HCT116 (cell line): ENCODE measurements around the gene KCNJ18. TPM values are rescaled to one million over a fixed set of nuclear protein-coding genes. Genes with fewer than 3 reads are reported as not detected.
"Not testable (repeated sequence)": the region's sequence is repeated elsewhere in the genome, so short reads cannot be mapped to it uniquely, and the experiment has no call there.

Source experiments
- ATAC-seq: fragments of 200-7000 bp; cut with Tn5 transposase; 2 replicates; pipeline ENCODE4 v1.9.1; 2020; ENCODE audit warnings: mild to moderate bottlenecking, moderate library complexity
- BruUV-seq: library from RNA; stranded (reverse); fragments of 400-500 nt; replicated peaks from 2 replicates; lab custom pipeline; 2021; lab: Mats Ljungman, UMichigan
- CTCF ChIA-PET: fragments of 300-600 bp; sonication (Branson Sonifier 250); formaldehyde crosslinking; loops from one replicate; lab custom pipeline; 2021; ENCODE audit warnings: antibody characterized with exemption; lab: Charles Lee
- POLR2A ChIA-PET: fragments of 300-600, 350-600 bp; sonication (Branson Sonifier 250); formaldehyde crosslinking; loops from one replicate; lab custom pipeline; 2021; ENCODE audit warnings: antibody characterized with exemption; lab: Charles Lee
- RAD21 ChIA-PET, 2 experiments: fragments of 300-600 bp; sonication (Branson Sonifier 250); formaldehyde crosslinking; loops; one replicate each; lab custom pipeline; 2023; ENCODE audit warnings: low total read pairs in 2 of 2; ENCODE audit not compliant: uncharacterized antibody in 2 of 2, unreplicated experiment in 2 of 2, low non-redundant PET in 1 of 2; lab: Charles Lee
- DNase-seq: peaks from one replicate; pipeline ENCODE4 v3.0.0-alpha.2; 2010; ENCODE audit warnings: low read depth, low spot score
- H2AFZ ChIP-seq: fragments of 200-600 bp; shearing (Covaris generic), sonication (generic); 2 replicates; pipeline ENCODE4 v1.6.1; 2017; ENCODE audit warnings: low read depth, mixed run types, mixed read lengths, antibody characterized with exemption, low read length; ENCODE audit not compliant: poor library complexity, severe bottlenecking
- H3K27ac ChIP-seq: 2 replicates; pipeline ENCODE4 v1.5.1; 2012; ENCODE audit warnings: low read depth, low read length
- H3K27me3 ChIP-seq: fragments of 200-600 bp; sonication (generic); 2 replicates; pipeline ENCODE4 v1.6.1; 2016; ENCODE audit warnings: mixed run types, low read length, mixed read lengths; ENCODE audit not compliant: insufficient read depth
- H3K36me3 ChIP-seq, 2 experiments: fragments of 200-500 bp in 1 of 2; fragments of 200-600 bp in 1 of 2; sonication (Bioruptor generic) in 1 of 2; sonication (generic) in 1 of 2; 2 replicates each; pipeline versions ENCODE4 v1.5.1 to v1.6.1; 2014 to 2016; ENCODE audit warnings: low read length in 2 of 2, inconsistent platforms in 1 of 2, mixed read lengths in 1 of 2, mixed run types in 1 of 2; ENCODE audit not compliant: insufficient read depth in 2 of 2, control insufficient read depth in 1 of 2
- H3K4me1 ChIP-seq, 2 experiments: fragments of 200-600 bp in 1 of 2; sonication (generic) in 1 of 2; 2 replicates each; pipeline versions ENCODE4 v1.5.1 to v1.6.1; 2012 to 2017; ENCODE audit warnings: low read length in 2 of 2, inconsistent platforms in 1 of 2, mild to moderate bottlenecking in 1 of 2, mixed read lengths in 1 of 2, mixed run types in 1 of 2, moderate library complexity in 1 of 2; ENCODE audit not compliant: insufficient read depth in 2 of 2, control insufficient read depth in 1 of 2
- H3K4me2 ChIP-seq: fragments of 200-600 bp; sonication (generic); 2 replicates; pipeline ENCODE4 v1.6.1; 2017; ENCODE audit warnings: mixed run types, low read length, mixed read lengths
- H3K4me3 ChIP-seq, 2 experiments: fragments of 200-600 bp in 1 of 2; sonication (generic) in 1 of 2; replicated peaks in 1 of 2; 2 replicates each; pipeline ENCODE4 v1.5.1; 2011 to 2016; ENCODE audit warnings: low read length in 2 of 2, control low read depth in 1 of 2, low read depth in 1 of 2, mild to moderate bottlenecking in 1 of 2, mixed read lengths in 1 of 2, mixed run types in 1 of 2
- H3K79me2 ChIP-seq: fragments of 200-600 bp; sonication (generic); 2 replicates; pipeline ENCODE4 v1.6.1; 2017; ENCODE audit warnings: mild to moderate bottlenecking, mixed run types, low read length, moderate library complexity, mixed read lengths; ENCODE audit not compliant: insufficient read depth
- H3K9ac ChIP-seq: fragments of 200-600 bp; sonication (generic); 2 replicates; pipeline ENCODE4 v1.6.1; 2016; ENCODE audit warnings: low read length, mixed read lengths
- H3K9me2 ChIP-seq: fragments of 200-600 bp; sonication (generic), shearing (Covaris generic); 2 replicates; pipeline ENCODE4 v1.6.1; 2017; ENCODE audit warnings: mixed run types, mild to moderate bottlenecking, moderate library complexity; ENCODE audit not compliant: insufficient read depth
- H3K9me3 ChIP-seq, 2 experiments: fragments of 200-500 bp in 1 of 2; fragments of 200-600 bp in 1 of 2; sonication (Bioruptor generic) in 1 of 2; sonication (generic) in 1 of 2; 2 replicates each; pipeline ENCODE4 v1.6.1; 2014 to 2017; ENCODE audit warnings: low read length in 2 of 2, mixed read lengths in 2 of 2, inconsistent platforms in 1 of 2, low read depth in 1 of 2, mild to moderate bottlenecking in 1 of 2, mixed run types in 1 of 2, moderate library complexity in 1 of 2; ENCODE audit not compliant: control insufficient read depth in 1 of 2, insufficient read depth in 1 of 2
- H4K20me1 ChIP-seq: fragments of 200-600 bp; sonication (generic), shearing (Covaris generic); 2 replicates; pipeline ENCODE4 v1.6.1; 2017; ENCODE audit warnings: mixed run types, mild to moderate bottlenecking, moderate library complexity; ENCODE audit not compliant: insufficient read depth
- CTCF ChIP-seq, 3 experiments: fragments of 200-600 bp in 1 of 3; sonication (generic) in 1 of 3; IDR thresholded peaks in 2 of 3; conservative IDR thresholded peaks in 1 of 3; 2 replicates each; pipeline ENCODE4 v1.5.1; 2012 to 2017; ENCODE audit warnings: low read depth in 2 of 3, low read length in 2 of 3, antibody characterized with exemption in 1 of 3, borderline replicate concordance in 1 of 3, control low read depth in 1 of 3, mild to moderate bottlenecking in 1 of 3, mixed read lengths in 1 of 3, mixed run types in 1 of 3, moderate library complexity in 1 of 3; ENCODE audit not compliant: insufficient read depth in 1 of 3
- ELF1 ChIP-seq: IDR thresholded peaks from 2 replicates; pipeline ENCODE4 v1.6.1; 2012; ENCODE audit warnings: low read depth, borderline replicate concordance
- EZH2 ChIP-seq: fragments of 200-600 bp; sonication (generic); IDR thresholded peaks from 2 replicates; pipeline ENCODE4 v1.6.1; 2017; ENCODE audit warnings: antibody characterized with exemption, mixed run types
- EZH2phosphoT487 ChIP-seq: fragments of 200-600 bp; IDR thresholded peaks from 2 replicates; pipeline ENCODE4 v1.6.1; 2018; ENCODE audit warnings: antibody characterized with exemption, borderline replicate concordance
- FOSL1 ChIP-seq: IDR thresholded peaks from 2 replicates; pipeline ENCODE4 v1.6.1; 2012; ENCODE audit warnings: low read depth
- JUND ChIP-seq: IDR thresholded peaks from 2 replicates; pipeline ENCODE4 v1.6.1; 2012
- RAD21 ChIP-seq: IDR thresholded peaks from 2 replicates; pipeline ENCODE4 v1.6.1; 2012; ENCODE audit warnings: low read depth, mild to moderate bottlenecking
- SIN3A ChIP-seq: IDR thresholded peaks from 2 replicates; pipeline ENCODE4 v1.6.1; 2012; ENCODE audit warnings: low read depth
- SP1 ChIP-seq: IDR thresholded peaks from 2 replicates; pipeline ENCODE4 v1.6.1; 2012; ENCODE audit warnings: low read depth
- SRF ChIP-seq: IDR thresholded peaks from 2 replicates; pipeline ENCODE4 v1.6.1; 2012; ENCODE audit warnings: low read depth
- ZBTB33 ChIP-seq: IDR thresholded peaks from 2 replicates; pipeline ENCODE4 v1.6.1; 2011; ENCODE audit warnings: mild to moderate bottlenecking, low read length, moderate library complexity; ENCODE audit not compliant: insufficient replicate concordance; ENCODE audit errors: extremely low read depth
- ZNF274 ChIP-seq: fragments of 200-500 bp; sonication (Bioruptor generic); IDR thresholded peaks from 2 replicates; pipeline ENCODE4 v1.6.1; 2014; ENCODE audit warnings: mild to moderate bottlenecking, low read depth, low read length, inconsistent platforms
- intact Hi-C: fragments of 100-400 bp; cut with micrococcal nuclease; formaldehyde crosslinking; loops from 2 replicates; pipeline ENCODE4 v1.10.0; 2022
- total RNA-seq: library from RNA; stranded (reverse); gene quantifications from one replicate; pipeline ENCODE4 v1.2.1, GENCODE V29; 2021; ENCODE audit not compliant: unreplicated experiment

KCNJ18 gene
- total RNA-seq, 1 experiment from 2014 or later: not detected

GRCh38 chr17:21703891-21704872 lies 11.9 kb downstream of the KCNJ18 start:
- H3K27ac ChIP-seq, intact Hi-C loops, H3K9ac ChIP-seq, CTCF ChIA-PET, H2AFZ ChIP-seq, H3K9me3 ChIP-seq, H4K20me1 ChIP-seq, H3K27me3 ChIP-seq, ATAC-seq, DNase-seq, H3K4me1 ChIP-seq, POLR2A ChIA-PET, H3K79me2 ChIP-seq, H3K4me3 ChIP-seq, RAD21 ChIA-PET, H3K36me3 ChIP-seq, H3K9me2 ChIP-seq, H3K4me2 ChIP-seq, BruUV-seq: not testable (repeated sequence)

GRCh38 chr17:21705021-21705601 lies 12.8 kb downstream of the KCNJ18 start:
- Histone ChIP-seq H3K9me3 (no peaks in the 10 kb centered on the region), H3K4me2 (no peak overlapping the region), H3K27me3 (no peaks in the 10 kb centered on the region), H3K9me2 (no peaks in the 10 kb centered on the region), H2AFZ (no peak overlapping the region), H4K20me1 (no peaks in the 10 kb centered on the region), H3K27ac (no peak overlapping the region), H3K36me3 (no peaks in the 10 kb centered on the region), H3K4me1 (no peaks in the 10 kb centered on the region), H3K79me2 (no peaks in the 10 kb centered on the region), H3K9ac (no peak overlapping the region), H3K4me3 (no peak overlapping the region)
- intact Hi-C loops: no loop called here
- BruUV-seq: no TSS peak
- ChIA-PET POLR2A (no interaction called here), RAD21 (no interaction called here), CTCF (no interaction called here)
- no peak for DNase-seq
- ATAC-seq: no peak
- TF ChIP-seq ZBTB33: no peak
- no peak for TF ChIP-seq SIN3A
- no peak for TF ChIP-seq SP1
- TF ChIP-seq RAD21: no peak
- no peak for TF ChIP-seq SRF
- no peak for TF ChIP-seq FOSL1
- no peak for TF ChIP-seq ZNF274
- TF ChIP-seq EZH2: no peak
- TF ChIP-seq JUND: no peak
- TF ChIP-seq EZH2phosphoT487: no peak
- TF ChIP-seq CTCF (IDR thresholded peaks at IDR 0.05 in 2 of 3, conservative IDR thresholded peaks at IDR 0.05 in 1 of 3; ENCODE audit: borderline replicate concordance in 1 of 3, insufficient read depth in 1 of 3, low read depth in 2 of 3, low read length in 2 of 3): no peak
- TF ChIP-seq ELF1: no peak
